CD4-positive, alpha-beta T cell treated with Interleukin-4 for 4 hours (primary cell): Measurements from ENCODE around the gene ENTPD8.

Experiments
- DNase-seq: peaks from one replicate; pipeline ENCODE4 v3.0.0-alpha.2; 2020

ENTPD8 gene

GRCh38 chr9:137445930-137446431, 4.8 kb upstream of the ENTPD8 start:
- no peak for DNase-seq

DNA sequence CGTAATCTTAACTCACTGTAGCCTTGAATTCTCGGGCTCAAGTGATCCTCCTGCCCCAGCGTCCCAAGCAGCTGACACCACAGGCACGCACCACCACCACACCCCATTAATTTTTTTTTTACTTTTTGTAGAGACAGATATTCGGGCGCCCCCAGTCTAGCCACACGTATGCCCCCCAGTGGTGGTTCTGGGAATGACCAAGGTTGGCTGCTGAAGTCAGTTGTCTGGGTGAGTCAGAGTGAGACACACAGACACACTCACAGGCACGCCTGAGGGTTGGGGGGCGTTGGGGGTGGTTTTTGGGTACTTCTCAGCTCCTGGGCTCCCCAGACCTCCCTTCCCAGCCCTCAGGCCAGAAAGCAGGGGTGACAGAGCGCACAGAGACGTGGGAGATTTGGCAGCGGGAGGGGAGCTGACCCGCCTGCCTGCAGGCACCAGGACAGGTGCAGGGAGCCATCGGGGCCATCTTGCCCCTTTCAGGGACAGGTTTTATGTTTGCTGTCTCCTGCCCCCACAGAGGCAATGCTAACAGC, 4.2 kb upstream of the ENTPD8 start:
- DNase-seq, result peak; percentile 86

- no peak for DNase-seq
Observed at GRCh38 chr9:137444106-137444790, 3.1 kb upstream of the ENTPD8 start.

- no peak for DNase-seq
Observed at GRCh38 chr9:137441935-137442321, 771 bp upstream of the ENTPD8 start.

DNA sequence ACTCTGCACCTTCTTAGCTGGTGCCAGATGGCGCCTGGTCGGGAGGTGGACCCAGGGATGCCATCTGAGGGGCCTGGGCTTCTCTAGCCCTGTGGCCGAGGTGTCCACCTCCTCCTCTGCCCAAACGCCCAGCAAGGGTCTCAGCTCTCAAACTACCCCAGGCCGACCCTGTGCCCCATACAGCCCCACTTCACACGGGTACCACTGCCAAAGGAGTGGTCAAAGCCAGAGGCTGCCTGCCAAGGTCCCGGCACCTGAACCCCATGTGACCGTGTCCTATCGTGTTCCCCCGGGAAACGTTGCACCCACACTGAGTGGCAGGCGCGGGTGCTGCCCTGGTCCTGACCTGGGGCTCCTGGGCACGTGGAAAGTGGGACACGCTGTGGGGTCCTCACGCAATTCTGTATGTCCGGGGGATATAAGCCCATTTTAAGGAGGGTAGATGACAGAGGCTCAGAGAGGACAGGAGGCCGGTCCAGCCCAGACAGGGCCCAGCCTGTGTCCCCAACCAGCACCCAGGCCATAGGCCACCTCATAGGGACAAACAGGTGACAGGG, 1.9 kb downstream of the ENTPD8 start:
- no peak for DNase-seq

DNA sequence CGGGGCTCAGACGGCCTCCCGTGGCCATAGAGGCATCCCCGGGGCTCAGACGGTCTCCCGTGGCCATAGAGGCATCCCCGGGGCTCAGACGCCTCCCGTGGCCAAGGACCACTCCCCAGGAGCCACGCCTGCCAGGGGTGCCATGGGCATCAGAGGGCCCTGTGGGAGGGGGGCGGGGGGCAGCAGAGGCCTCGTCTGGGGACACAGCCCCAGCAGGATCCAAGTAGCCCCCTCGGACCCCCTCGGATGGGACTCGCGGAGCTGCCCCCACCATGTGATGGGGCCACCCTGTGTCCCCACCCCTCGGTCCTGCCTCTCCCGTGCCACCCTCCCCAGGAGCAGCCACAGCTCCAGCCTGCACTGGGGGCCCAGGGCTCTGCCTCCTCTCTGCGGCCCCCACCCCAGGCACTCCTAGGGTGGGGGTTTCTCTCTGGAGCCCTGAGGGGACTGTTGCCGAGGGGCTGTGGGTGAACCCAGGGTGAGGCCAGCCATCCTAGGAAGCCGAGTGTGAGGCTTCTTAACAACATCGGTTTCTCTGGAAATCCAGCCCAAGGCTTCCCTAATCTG, 2.5 kb downstream of the ENTPD8 start:
- DNase-seq, result no peak

GRCh38 chr9:137437691-137438590, 3.2 kb downstream of the ENTPD8 start:
- DNase-seq, result no peak

DNA sequence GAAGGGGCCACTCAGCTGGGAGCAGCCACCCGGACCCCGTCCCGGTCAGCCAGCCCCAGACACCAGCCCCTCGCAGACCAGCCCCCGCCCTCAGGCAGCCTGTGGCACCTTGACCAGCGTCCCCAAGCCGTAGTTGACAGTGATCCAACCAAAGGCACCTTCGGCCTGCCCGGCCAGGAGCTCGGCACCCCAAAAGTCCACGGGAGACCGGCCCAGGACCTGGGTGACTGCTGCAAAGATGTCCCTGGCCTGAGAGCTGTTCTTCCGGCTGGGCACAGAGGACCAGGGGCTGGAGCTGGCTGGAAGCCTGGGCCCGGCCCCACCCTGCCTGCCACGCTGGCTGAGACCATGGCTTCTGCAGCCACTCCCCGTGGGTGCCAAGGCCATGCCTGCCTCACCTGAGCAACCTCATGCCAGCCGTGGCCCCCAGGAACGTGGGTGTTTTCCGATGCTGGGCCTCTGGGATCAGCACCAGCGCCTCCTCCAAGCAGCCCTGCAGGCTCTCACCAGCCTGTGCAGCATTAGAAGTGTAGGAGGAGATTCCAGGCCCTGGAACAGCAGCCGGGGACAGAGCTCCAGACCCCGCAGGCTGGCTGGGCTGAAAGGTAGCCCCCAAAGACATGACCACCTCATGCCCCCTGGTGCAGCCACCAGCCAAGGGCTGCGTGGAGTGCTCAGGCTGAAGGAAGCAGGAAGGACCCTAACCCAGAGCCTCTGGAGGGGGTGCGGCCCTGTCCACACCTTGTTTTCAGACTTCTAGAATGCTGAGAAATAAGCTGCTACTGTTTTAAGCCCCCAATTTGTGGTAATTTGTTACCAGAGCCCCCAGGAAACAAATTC, 4.2 kb downstream of the ENTPD8 start:
- DNase-seq, result no peak

- no peak for DNase-seq
Observed at GRCh38 chr9:137435980-137436760, 5.0 kb downstream of the ENTPD8 start.

DNA sequence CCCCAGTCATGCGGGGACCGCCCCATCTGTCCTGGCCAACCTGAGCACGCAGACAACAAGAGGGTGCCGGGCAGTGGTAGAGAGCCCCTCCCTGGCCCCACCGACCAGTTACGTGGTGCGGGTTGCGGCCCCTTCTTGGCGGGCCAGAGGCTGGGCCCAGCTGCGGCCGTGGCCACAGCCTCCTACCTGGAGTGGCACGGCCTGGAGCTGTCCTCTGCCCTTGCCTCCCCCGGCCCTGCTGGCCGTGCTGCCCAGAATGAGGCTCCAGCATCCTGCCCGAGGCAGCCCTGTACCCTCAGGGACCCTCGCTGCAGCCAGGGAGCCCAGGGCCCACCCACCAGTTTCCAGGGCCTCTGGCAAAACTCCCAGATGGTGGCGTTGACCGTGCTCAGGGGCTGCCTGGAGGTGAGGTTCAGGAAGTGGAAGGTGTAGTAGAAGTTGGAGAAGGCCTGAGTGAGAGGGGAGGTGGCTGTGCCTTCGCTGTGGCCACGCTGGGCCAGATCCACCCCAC, 5.7 kb downstream of the ENTPD8 start:
- DNase-seq, result no peak

DNA sequence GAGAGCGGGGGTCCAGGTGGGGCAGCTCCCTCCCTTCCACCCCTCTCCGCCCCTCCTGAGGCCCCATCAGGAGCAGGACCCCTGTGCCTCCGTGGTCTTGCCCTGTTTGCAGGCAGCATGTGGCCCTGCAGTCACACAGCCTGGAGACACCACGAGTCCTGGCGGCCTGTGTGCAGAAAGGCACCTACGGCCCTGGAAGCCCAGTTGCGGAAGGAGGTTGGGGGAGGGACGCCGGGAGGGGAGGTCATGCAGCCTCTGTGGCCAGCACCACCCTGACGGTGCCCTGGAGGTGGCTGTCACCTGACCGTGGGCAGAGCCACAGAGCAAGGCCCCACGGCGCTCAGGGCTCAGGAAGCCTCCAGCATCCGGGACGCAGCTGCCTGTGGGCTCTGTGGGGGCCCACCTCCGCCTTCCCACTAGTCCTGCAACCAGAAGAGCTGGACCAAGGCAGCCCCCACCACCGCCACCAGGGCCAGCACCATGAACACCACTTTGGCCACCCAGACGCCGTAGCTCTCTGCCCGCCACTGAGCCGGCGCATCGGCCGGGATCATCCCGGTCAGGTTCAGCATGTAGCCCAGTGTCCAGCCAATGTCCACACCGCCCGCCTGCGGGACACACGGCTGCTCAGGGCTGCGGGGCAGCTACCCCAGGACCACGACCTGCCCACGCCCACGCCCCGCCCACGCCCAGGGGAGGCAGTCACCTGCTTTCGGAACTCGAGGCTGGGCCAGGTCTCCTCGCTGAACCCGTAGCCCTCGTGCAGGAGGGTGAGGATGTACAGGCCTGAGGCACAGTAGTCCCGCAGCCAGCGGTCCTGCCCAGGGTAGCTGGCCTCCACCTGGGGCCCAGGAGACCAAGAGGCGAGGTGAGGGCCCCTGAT, 6.4 kb downstream of the ENTPD8 start:
- DNase-seq, result no peak

DNA sequence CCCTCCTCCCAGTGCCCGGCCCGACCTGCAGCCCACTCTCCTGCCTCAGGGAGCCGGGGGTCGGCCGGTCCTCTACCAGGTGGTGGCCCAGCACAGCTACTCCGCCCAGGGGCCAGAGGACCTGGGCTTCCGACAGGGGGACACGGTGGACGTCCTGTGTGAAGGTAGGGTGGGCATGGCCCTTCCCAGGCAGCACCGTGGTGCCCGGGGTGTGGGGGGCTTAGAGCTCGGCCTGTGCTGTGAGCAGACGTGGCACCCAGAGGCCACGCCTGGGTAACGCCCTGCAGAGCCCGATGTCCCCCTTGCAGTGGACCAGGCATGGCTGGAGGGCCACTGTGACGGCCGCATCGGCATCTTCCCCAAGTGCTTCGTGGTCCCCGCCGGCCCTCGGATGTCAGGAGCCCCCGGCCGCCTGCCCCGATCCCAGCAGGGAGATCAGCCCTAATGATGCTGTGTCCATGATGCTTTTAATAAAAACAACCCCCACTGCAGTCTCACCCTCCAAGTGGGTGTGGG, 7.2 kb downstream of the ENTPD8 start:
- no peak for DNase-seq

- no peak for DNase-seq
Observed at GRCh38 chr9:137433349-137433915, 7.7 kb downstream of the ENTPD8 start.

DNA sequence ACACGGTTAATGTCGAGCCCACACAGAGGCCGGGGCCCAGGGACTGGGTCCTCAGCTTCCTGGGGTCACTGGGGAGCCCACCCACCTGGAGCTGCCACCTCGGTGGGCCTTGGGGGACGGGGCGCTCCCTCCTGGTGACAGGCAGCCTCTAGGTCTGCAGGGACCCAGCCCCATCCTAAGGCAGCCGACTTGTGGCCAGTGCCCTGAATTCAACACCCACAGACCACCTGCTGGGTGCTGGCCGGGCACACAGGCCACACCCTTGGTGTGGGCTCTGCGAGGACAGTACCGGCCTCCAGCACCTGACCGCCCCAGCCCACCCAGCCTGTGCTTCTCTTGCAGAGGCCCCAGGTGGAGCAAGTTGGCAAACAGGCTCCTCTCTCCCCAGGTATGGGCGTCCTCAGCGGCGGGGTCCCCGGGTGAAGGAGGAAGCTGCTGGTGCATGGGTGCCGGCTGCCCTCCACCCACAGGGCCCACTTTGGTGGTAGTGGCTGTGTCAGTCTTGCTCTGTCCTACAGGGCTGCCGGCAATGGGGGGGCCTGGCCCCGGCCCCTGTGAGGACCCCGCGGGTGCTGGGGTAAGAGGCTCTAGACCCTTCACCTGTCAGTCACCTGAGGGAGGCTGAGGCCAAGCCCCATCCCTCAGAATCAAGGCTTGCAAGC, 8.3 kb downstream of the ENTPD8 start:
- DNase-seq, result no peak

DNA sequence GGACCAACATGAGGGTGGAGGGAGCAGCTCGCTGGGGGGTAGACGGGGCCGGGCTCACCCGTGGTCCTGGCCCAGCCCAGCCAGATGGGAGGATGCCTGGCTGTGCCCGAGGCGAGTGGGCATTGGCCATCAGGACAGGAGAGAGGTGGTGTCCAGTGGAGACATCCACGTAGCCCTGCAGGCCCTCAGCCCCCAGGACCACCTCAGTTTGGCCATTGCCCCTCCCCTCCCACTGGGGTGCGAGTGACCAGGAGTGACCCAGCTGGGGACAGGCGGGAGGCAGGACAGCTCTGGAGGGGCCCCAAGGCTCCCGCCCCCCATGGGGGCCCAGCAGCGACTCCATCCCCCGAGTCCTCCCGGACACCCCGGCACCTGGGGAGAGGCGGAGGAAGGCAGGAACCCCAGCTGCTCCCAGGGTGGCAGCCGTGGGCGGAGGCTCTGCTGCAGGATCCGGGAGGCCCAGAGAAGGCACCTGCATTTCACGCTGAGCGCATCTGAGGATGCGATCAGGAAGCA, 9.7 kb downstream of the ENTPD8 start:
- DNase-seq, result no peak

GRCh38 chr9:137430723-137431415, 10.3 kb downstream of the ENTPD8 start:
- DNase-seq, result no peak

DNA sequence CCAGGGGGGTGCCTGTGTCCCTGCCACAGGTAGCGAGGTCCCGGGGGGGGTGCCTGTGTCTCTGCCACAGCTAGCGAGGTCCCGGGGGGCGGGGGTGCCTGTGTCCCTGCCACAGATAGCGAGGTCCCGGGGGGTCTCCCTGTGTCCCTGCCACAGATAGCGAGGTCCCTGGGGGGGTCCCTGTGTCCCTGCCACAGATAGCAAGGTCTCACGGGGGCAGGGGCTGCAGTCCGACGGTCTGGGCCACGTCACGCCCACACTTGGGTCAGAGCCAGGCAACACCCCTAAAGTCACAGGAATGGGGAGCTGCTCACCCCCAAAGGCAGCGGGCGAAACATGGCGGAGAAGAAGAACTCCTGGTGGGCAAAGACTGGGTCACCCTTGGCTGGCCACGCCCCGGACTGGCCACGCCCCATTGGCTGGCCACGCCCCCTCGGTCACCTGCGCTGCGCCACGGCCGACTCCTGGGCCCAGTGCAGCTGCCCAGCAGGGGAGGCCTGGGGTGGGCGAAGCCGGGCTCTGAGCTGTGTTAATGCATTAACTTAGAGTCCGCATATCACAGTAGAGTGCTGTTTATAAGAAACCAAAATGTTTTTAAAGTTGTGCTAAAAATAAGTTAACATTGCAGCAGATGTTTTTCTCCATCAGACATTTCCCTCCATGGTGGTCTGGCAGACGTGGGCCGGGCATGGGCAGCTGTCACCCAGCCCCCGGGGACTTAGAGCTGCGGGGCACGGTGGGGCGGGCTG, 11.0 kb downstream of the ENTPD8 start:
- DNase-seq, result no peak
